Coronary artery (tissue), 2 donors: ENCODE measurements around the gene ATRNL1.

Experiments
- DNase-seq: peaks from one replicate; pipeline ENCODE4 v3.0.0-alpha.2; 2017; ENCODE audit warnings: low spot score
- H3K27ac ChIP-seq, 2 donors: fragments of 200-600 bp; sonication (generic); one replicate each; pipeline ENCODE4 v1.5.1; 2016 to 2019
- H3K4me3 ChIP-seq: fragments of 200-600 bp; sonication (generic); 2 replicates; pipeline ENCODE4 v1.5.1; 2016; ENCODE audit warnings: mild to moderate bottlenecking, moderate library complexity
- CTCF ChIP-seq: fragments of 200-600 bp; sonication (generic); IDR thresholded peaks from one replicate; pipeline ENCODE4 v1.5.1; 2019; ENCODE audit warnings: antibody characterized with exemption

ATRNL1 gene

GRCh38 chr10:115948465-115948864 is 855.3 kb downstream of the ATRNL1 start:
- no peak for DNase-seq
- TF ChIP-seq CTCF, result no peak
- Histone ChIP-seq H3K27ac (no peak overlapping the region), H3K4me3 (no peak overlapping the region)

GRCh38 chr10:115949282-115949844 is 856.2 kb downstream of the ATRNL1 start:
- Histone ChIP-seq H3K27ac (no peak overlapping the region), H3K4me3 (no peak overlapping the region)
- no peak for TF ChIP-seq CTCF
- DNase-seq, result no peak

GRCh38 chr10:115950320-115950719 is 857.2 kb downstream of the ATRNL1 start:
- Histone ChIP-seq H3K27ac (no peak overlapping the region), H3K4me3 (no peak overlapping the region)
- DNase-seq, result no peak
- no peak for TF ChIP-seq CTCF

GRCh38 chr10:115951242-115951641 is 858.1 kb downstream of the ATRNL1 start:
- no peak overlapping the region for H3K4me3 ChIP-seq
- TF ChIP-seq CTCF, result no peak
- no peak overlapping the region for H3K27ac ChIP-seq
- no peak for DNase-seq

- no peak for TF ChIP-seq CTCF
- DNase-seq, result no peak
- no peak overlapping the region for H3K27ac ChIP-seq
- no peak overlapping the region for H3K4me3 ChIP-seq
Measured at GRCh38 chr10:115953281-115953680, 860.1 kb downstream of the ATRNL1 start.

GRCh38 chr10:115953968-115954367 is 860.8 kb downstream of the ATRNL1 start:
- Histone ChIP-seq H3K27ac (no peak overlapping the region), H3K4me3 (no peak overlapping the region)
- no peak for TF ChIP-seq CTCF
- no peak for DNase-seq

GRCh38 chr10:115956225-115957011 is 863.3 kb downstream of the ATRNL1 start:
- TF ChIP-seq CTCF, result no peak
- Histone ChIP-seq H3K27ac (no peak overlapping the region), H3K4me3 (no peak overlapping the region)
- DNase-seq, result no peak
